H1 (cell line): ENCODE data around the gene TPT1. TPM values are rescaled to one million over a fixed set of nuclear protein-coding genes. Genes with fewer than 3 reads are reported as not detected.
"Not testable (repeated sequence)": the region's sequence is repeated elsewhere in the genome, so short reads cannot be mapped to it uniquely, and the experiment has no call there.

Experiments used
- CTCF ChIA-PET: fragments of 300-600 bp; sonication (Branson Sonifier 250); formaldehyde crosslinking; loops from one replicate; lab custom pipeline; 2021; ENCODE audit not compliant: partially characterized antibody; lab: Charles Lee
- POLR2A ChIA-PET: fragments of 300-600 bp; sonication (Branson Sonifier 250); formaldehyde crosslinking; loops from one replicate; lab custom pipeline; 2021; ENCODE audit warnings: inconsistent platforms; ENCODE audit not compliant: partially characterized antibody; lab: Charles Lee
- DNase-seq, 2 experiments: peaks; one replicate each; pipeline versions ENCODE4 v3.0.0 to v3.0.0-alpha.2; 2010 to 2022; ENCODE audit warnings: low spot score in 2 of 2, low read depth in 1 of 2, mixed read lengths in 1 of 2
- FAIRE-seq: peaks from 2 replicates; lab custom pipeline; 2011; peaks lifted over from hg19 to GRCh38; lab: Jason Lieb, UNC
- H2AFZ ChIP-seq: 2 replicates; pipeline ENCODE4 v1.8.1; 2012; ENCODE audit warnings: low read length, inconsistent platforms
- H2AK5ac ChIP-seq: 2 replicates; pipeline ENCODE4 v1.6.1; 2013; ENCODE audit warnings: low read depth, low read length
- H2BK120ac ChIP-seq: replicated peaks from 2 replicates; pipeline ENCODE3; 2013; ENCODE audit warnings: low read depth, low read length, inconsistent platforms
- H2BK12ac ChIP-seq: 2 replicates; pipeline ENCODE4 v1.6.1; 2013; ENCODE audit warnings: low read depth, low read length
- H2BK15ac ChIP-seq: 2 replicates; pipeline ENCODE4 v1.6.1; 2013; ENCODE audit warnings: low read length
- H2BK20ac ChIP-seq: 2 replicates; pipeline ENCODE4 v1.6.1; 2013; ENCODE audit warnings: low read length
- H2BK5ac ChIP-seq: 2 replicates; pipeline ENCODE4 v1.6.1; 2013; ENCODE audit warnings: low read depth, low read length
- H3K14ac ChIP-seq: 2 replicates; pipeline ENCODE4 v1.6.1; 2013; ENCODE audit warnings: inconsistent platforms; ENCODE audit not compliant: insufficient read length
- H3K18ac ChIP-seq: 2 replicates; pipeline ENCODE4 v1.6.1; 2013; ENCODE audit warnings: low read length; ENCODE audit errors: extremely low read depth
- H3K23ac ChIP-seq: 2 replicates; pipeline ENCODE4 v1.6.1; 2013; ENCODE audit warnings: inconsistent platforms; ENCODE audit not compliant: insufficient read length
- H3K23me2 ChIP-seq: 2 replicates; pipeline ENCODE4 v1.6.1; 2013; ENCODE audit warnings: low read depth, low read length
- H3K27ac ChIP-seq: 2 replicates; pipeline ENCODE4 v1.6.1; 2011; ENCODE audit warnings: low read depth, low read length, inconsistent platforms
- H3K27me3 ChIP-seq, 4 experiments: replicated peaks in 1 of 4; 1 replicate in 1 of 4; 2 replicates in 3 of 4; pipeline versions ENCODE4 v1.6.1 to v1.8.1; 2011 to 2013; ENCODE audit warnings: low read length in 3 of 4, mild to moderate bottlenecking in 3 of 4, inconsistent platforms in 2 of 4, mixed read lengths in 2 of 4, moderate library complexity in 1 of 4; ENCODE audit not compliant: control insufficient read depth in 3 of 4, insufficient read depth in 3 of 4; ENCODE audit errors: extremely low read depth in 1 of 4
- H3K36me3 ChIP-seq, 4 experiments: 2 replicates each; pipeline versions ENCODE4 v1.6.1 to v1.8.1; 2011 to 2013; ENCODE audit warnings: mild to moderate bottlenecking in 4 of 4, low read length in 3 of 4, moderate library complexity in 2 of 4, control low read depth in 1 of 4, inconsistent platforms in 1 of 4; ENCODE audit not compliant: insufficient read depth in 4 of 4, control insufficient read depth in 2 of 4
- H3K4ac ChIP-seq: replicated peaks from 2 replicates; pipeline ENCODE3; 2013; ENCODE audit warnings: low read length, low read depth, mixed read lengths, inconsistent platforms; ENCODE audit not compliant: insufficient read length
- H3K4me1 ChIP-seq, 4 experiments: replicated peaks in 1 of 4; 1 replicate in 1 of 4; 2 replicates in 3 of 4; pipeline versions ENCODE4 v1.6.1 to v1.8.1; 2011 to 2013; ENCODE audit warnings: low read length in 3 of 4, inconsistent platforms in 2 of 4, mixed read lengths in 1 of 4; ENCODE audit not compliant: insufficient read depth in 4 of 4, control insufficient read depth in 3 of 4
- H3K4me2 ChIP-seq, 2 experiments: 2 replicates each; pipeline versions ENCODE4 v1.6.1 to v1.8.1; 2011 to 2013; ENCODE audit warnings: low read depth in 2 of 2, low read length in 2 of 2, control low read depth in 1 of 2, inconsistent platforms in 1 of 2, mild to moderate bottlenecking in 1 of 2; ENCODE audit not compliant: insufficient read depth in 1 of 2
- H3K4me3 ChIP-seq, 4 experiments: fragments of 200-600, 300-600 bp in 1 of 4; sonication (generic), shearing (Covaris generic), sonication (Bioruptor Twin) in 1 of 4; 2 replicates each; pipeline versions ENCODE4 v1.5.1 to v1.8.1; 2011 to 2016; ENCODE audit warnings: low read length in 4 of 4, low read depth in 3 of 4, control low read depth in 2 of 4, inconsistent platforms in 2 of 4, mild to moderate bottlenecking in 2 of 4, mixed read lengths in 1 of 4, moderate library complexity in 1 of 4; ENCODE audit not compliant: insufficient read depth in 2 of 4; ENCODE audit errors: extremely low read depth in 1 of 4
- H3K56ac ChIP-seq: replicated peaks from 2 replicates; pipeline ENCODE3; 2013; ENCODE audit warnings: low read depth, mild to moderate bottlenecking, mixed read lengths, low read length, inconsistent platforms; ENCODE audit not compliant: insufficient read length
- H3K79me1 ChIP-seq: 2 replicates; pipeline ENCODE4 v1.6.1; 2013; ENCODE audit warnings: low read depth, low read length, control low read depth
- H3K79me2 ChIP-seq, 2 experiments: 2 replicates each; pipeline versions ENCODE4 v1.6.1 to v1.8.1; 2012 to 2013; ENCODE audit warnings: low read length in 2 of 2, mild to moderate bottlenecking in 2 of 2, inconsistent platforms in 1 of 2; ENCODE audit not compliant: insufficient read depth in 2 of 2, control insufficient read depth in 1 of 2
- H3K9ac ChIP-seq, 4 experiments: replicated peaks in 1 of 4; 1 replicate in 1 of 4; 2 replicates in 3 of 4; pipeline versions ENCODE4 v1.6.1 to v1.8.1; 2011 to 2013; ENCODE audit warnings: low read depth in 3 of 4, low read length in 3 of 4, control low read depth in 2 of 4, mild to moderate bottlenecking in 2 of 4, moderate library complexity in 2 of 4, inconsistent platforms in 1 of 4; ENCODE audit errors: extremely low read depth in 1 of 4
- H3K9me3 ChIP-seq, 2 experiments: 2 replicates each; pipeline versions ENCODE4 v1.6.1 to v1.8.1; 2012 to 2013; ENCODE audit warnings: mild to moderate bottlenecking in 2 of 2, moderate library complexity in 2 of 2, control low read depth in 1 of 2, inconsistent platforms in 1 of 2, low read depth in 1 of 2, low read length in 1 of 2, mixed read lengths in 1 of 2; ENCODE audit not compliant: insufficient read depth in 2 of 2
- H4K20me1 ChIP-seq, 2 experiments: replicated peaks in 1 of 2; 2 replicates each; pipeline versions ENCODE3 to v1.8.1; 2011 to 2013; ENCODE audit warnings: inconsistent platforms in 2 of 2, low read length in 2 of 2, mild to moderate bottlenecking in 1 of 2; ENCODE audit not compliant: insufficient read depth in 2 of 2, control insufficient read depth in 1 of 2
- H4K5ac ChIP-seq: 2 replicates; pipeline ENCODE4 v1.6.1; 2013; ENCODE audit warnings: low read length, low read depth, mixed read lengths, inconsistent platforms; ENCODE audit not compliant: insufficient read length
- H4K8ac ChIP-seq: 2 replicates; pipeline ENCODE4 v1.8.0; 2013; ENCODE audit warnings: mild to moderate bottlenecking, moderate library complexity, low read length, inconsistent platforms; ENCODE audit not compliant: insufficient read depth; ENCODE audit errors: extremely low read depth
- H4K91ac ChIP-seq: replicated peaks from 2 replicates; pipeline ENCODE3; 2013; ENCODE audit warnings: low read length, mixed read lengths, inconsistent platforms; ENCODE audit not compliant: insufficient read length
- WGBS, 2 experiments: shearing (Covaris generic) in 1 of 2; methylation state at CpG; one replicate each; pipeline versions ENCODE4 v1.1.6 to v1.1.7; 2013 to 2015; ENCODE audit warnings: low lambda C conversion rate in 2 of 2, mixed read lengths in 2 of 2, inconsistent platforms in 1 of 2, low coverage in 1 of 2, missing lambda C conversion rate in 1 of 2; ENCODE audit not compliant: insufficient replicate concordance in 2 of 2, insufficient coverage in 1 of 2, insufficient read length in 1 of 2; ENCODE audit errors: extremely low coverage in 1 of 2, missing lambda C conversion rate in 1 of 2; 5-methylcytosine and 5-hydroxymethylcytosine counted together
- polyA plus RNA-seq, 7 experiments: library from polyadenylated mRNA; depleted of rRNA in 3 of 7; stranded (reverse) in 5 of 7; unstranded in 2 of 7; fragments of >200 nt in 5 of 7; fragments of 200-250 nt in 2 of 7; gene quantifications; 1 replicate in 5 of 7; 2 replicates in 1 of 7; 4 replicates in 1 of 7; pipeline versions ENCODE4 v1.2.1 to v1.2.3, GENCODE V29; 2011 to 2013; ENCODE audit warnings: missing spikeins in 2 of 7, mixed read lengths in 2 of 7
- total RNA-seq: library from RNA; stranded (reverse); fragmentation: NEBNext Ultra II Directional; extraction: Animal tissue kit (Norgen Biotek cat#: 25700); gene quantifications from 2 replicates; pipeline ENCODE4 v1.2.1, GENCODE V29; 2021

Gene TPT1
- total and polyA plus RNA-seq, 2 of the 8 experiments (the other 6 are each of a cell fraction or from before 2014, with no cell fraction given) = 2,245 to 2,279 TPM

GRCh38 chr13:45390348-45390747, 49.4 kb upstream of the TPT1 start:
- H4K91ac ChIP-seq, H3K4me1 ChIP-seq, H3K14ac ChIP-seq, H3K18ac ChIP-seq, H4K5ac ChIP-seq, H3K4ac ChIP-seq, H2BK120ac ChIP-seq, H2BK20ac ChIP-seq, H3K9ac ChIP-seq, POLR2A ChIA-PET, H3K36me3 ChIP-seq, H3K23me2 ChIP-seq, H4K8ac ChIP-seq, H2AK5ac ChIP-seq, H4K20me1 ChIP-seq, DNase-seq, H2AFZ ChIP-seq, H3K79me1 ChIP-seq, H3K27me3 ChIP-seq, H3K9me3 ChIP-seq, H2BK15ac ChIP-seq, H3K4me2 ChIP-seq, H2BK5ac ChIP-seq, H3K56ac ChIP-seq, H3K79me2 ChIP-seq, H3K23ac ChIP-seq, H3K4me3 ChIP-seq, H3K27ac ChIP-seq, H2BK12ac ChIP-seq: not testable (repeated sequence)
- peak; percentile 28 for FAIRE-seq
- CTCF ChIA-PET = interaction anchor here (1.4 to 7.7 kb wide), 2 partner anchors 20 to 28 kb away, joined by 5 to 164 read pairs; no protein-coding TSS in a partner anchor
- WGBS, 2 experiments = 92% methylated on average over 8 of the region's 9 CpGs; no CpG with 5 or more reads in 1 of the 2 experiments
